ENCODE data around the gene CFAP74.

GRCh38 chr1:1985375-1986050 is 18.1 kb downstream of the CFAP74 start:
- no peak for TF ChIP-seq POLR2A (IDR thresholded peaks at IDR 0.05; ENCODE audit: low read length)
- no peak for TF ChIP-seq GATA1 (IDR thresholded peaks at IDR 0.05; ENCODE audit: low read depth, low read length)

Measured in erythroblast (primary cell).